Measurements from ENCODE around the gene TNS1. TPM values are rescaled to one million over a fixed set of nuclear protein-coding genes. Genes with fewer than 3 reads are reported as not detected.
"Not testable (repeated sequence)": the region's sequence is repeated elsewhere in the genome, so short reads cannot be mapped to it uniquely, and the experiment has no call there.

The TNS1 gene
- 1 to 10 TPM in 2 of 5 experiments, under 1 TPM in 3; 0.50 to 5.0 (median 0.81) TPM for total RNA-seq
- not detected for polyA plus RNA-seq
- not detected for total RNA-seq

- Histone ChIP-seq H3K36me3 (ENCODE audit: control insufficient read depth in 2 of 3, insufficient read depth in 3 of 3, low read length in 3 of 3) (no peaks in the 10 kb centered on the region), H3K27me3 (ENCODE audit: control insufficient read depth in 2 of 2, insufficient read depth in 2 of 2, low read length in 2 of 2) (no peaks in the 10 kb centered on the region), H3K4me3 (ENCODE audit: low read length) (no peak within 1 kb of the TSS), H3K4me1 (ENCODE audit: control insufficient read depth in 2 of 2, insufficient read depth in 2 of 2, low read length in 2 of 2) (no peaks in the 10 kb centered on the region), H3K9me3 (ENCODE audit: control insufficient read depth in 2 of 3, low read length in 3 of 3) (no peaks in the 10 kb centered on the region), H3K27ac (ENCODE audit: low read depth, low read length) (no peak within 1 kb of the TSS)
- ATAC-seq (no peak), DNase-seq (no peak)
- H3K9me3 Mint-ChIP-seq: no peaks in the 10 kb centered on the region
- H3K27ac Mint-ChIP-seq: no peak within 1 kb of the TSS
- H3K27me3 Mint-ChIP-seq: peaks cover 4 to 24% (median 5%) of the 10 kb centered on the region in 5 donors
- CTCF ChIA-PET: no interaction called here
- intact Hi-C loops (cut with micrococcal nuclease): no loop called here
- no peaks in the 10 kb centered on the region for H3K36me3 Mint-ChIP-seq
- POLR2A ChIA-PET: no interaction called here
- peaks cover 0 to 7% (median 0%) of the 10 kb centered on the region in 7 donors for H3K4me1 Mint-ChIP-seq
- H3K4me3 Mint-ChIP-seq: no peak within 1 kb of the TSS
These were observed at the start of gene TNS1 for GRCh38 chr2:218002845-218003180. TNS1 (minus strand) TSS chr2:218002995; CDS start chr2:218002872, 123 bp downstream.

GRCh38 chr2:218051903-218052302, 49.1 kb upstream of the TNS1 start:
- Mint-ChIP-seq H3K36me3 (peaks cover 9 to 19% (median 13%) of the 10 kb centered on the region in 5 donors), H3K4me3 (no peak overlapping the region), H3K27me3 (peaks cover 12 to 32% (median 24%) of the 10 kb centered on the region in 5 donors), H3K4me1 (no peaks in the 10 kb centered on the region), H3K9me3 (peaks cover 0 to 36% (median 16%) of the 10 kb centered on the region in 11 donors), H3K27ac (no peak overlapping the region)
- intact Hi-C loops (cut with micrococcal nuclease): loop anchor here in 1 of 2 donors (5.0 kb wide), 1 partner anchor 265 kb away; no protein-coding TSS in a partner anchor
- no peak for ATAC-seq
- ChIA-PET POLR2A (no interaction called here), CTCF (no interaction called here)
- peaks cover 0 to 6% (median 0%) of the 10 kb centered on the region in 3 experiments for H3K9me3 ChIP-seq (ENCODE audit: control insufficient read depth in 2 of 3, low read length in 3 of 3)
- H3K36me3 ChIP-seq (ENCODE audit: control insufficient read depth in 2 of 3, insufficient read depth in 3 of 3, low read length in 3 of 3): no peaks in the 10 kb centered on the region
- DNase-seq: no peak
- H3K4me1 ChIP-seq (ENCODE audit: control insufficient read depth in 2 of 2, insufficient read depth in 2 of 2, low read length in 2 of 2): no peaks in the 10 kb centered on the region
- H3K4me3 ChIP-seq (ENCODE audit: low read length): no peak overlapping the region
- H3K27ac ChIP-seq (ENCODE audit: low read depth, low read length): no peak overlapping the region
- H3K27me3 ChIP-seq (ENCODE audit: control insufficient read depth in 2 of 2, insufficient read depth in 2 of 2, low read length in 2 of 2): peaks cover 0 to 3% of the 10 kb centered on the region in 2 donors

- Histone ChIP-seq H3K9me3 (ENCODE audit: control insufficient read depth in 2 of 3, low read length in 3 of 3) (peaks cover 0 to 6% (median 0%) of the 10 kb centered on the region in 3 experiments), H3K27me3 (ENCODE audit: control insufficient read depth in 2 of 2, insufficient read depth in 2 of 2, low read length in 2 of 2) (peaks cover 0 to 3% of the 10 kb centered on the region in 2 donors), H3K4me3 (ENCODE audit: low read length) (no peak overlapping the region), H3K36me3 (ENCODE audit: control insufficient read depth in 2 of 3, insufficient read depth in 3 of 3, low read length in 3 of 3) (no peaks in the 10 kb centered on the region), H3K27ac (ENCODE audit: low read depth, low read length) (no peak overlapping the region), H3K4me1 (ENCODE audit: control insufficient read depth in 2 of 2, insufficient read depth in 2 of 2, low read length in 2 of 2) (no peaks in the 10 kb centered on the region)
- peak; percentile 47 for ATAC-seq
- Mint-ChIP-seq H3K36me3 (peaks cover 9 to 33% (median 17%) of the 10 kb centered on the region in 5 donors), H3K27me3 (peaks cover 8 to 31% (median 28%) of the 10 kb centered on the region in 5 donors), H3K9me3 (peaks cover 1 to 50% (median 19%) of the 10 kb centered on the region in 11 donors), H3K4me1 (no peaks in the 10 kb centered on the region), H3K27ac (no peak overlapping the region), H3K4me3 (no peak overlapping the region)
- POLR2A ChIA-PET: no interaction called here
- intact Hi-C loops (cut with micrococcal nuclease): no loop called here
- DNase-seq: no peak
- CTCF ChIA-PET: no interaction called here
These were observed 44.9 kb upstream of the TNS1 start for GRCh38 chr2:218047536-218048225.

- intact Hi-C loops (cut with micrococcal nuclease): no loop called here
- no peak overlapping the region for H3K27ac ChIP-seq (ENCODE audit: low read depth, low read length)
- no peak for DNase-seq
- Mint-ChIP-seq H3K36me3 (peaks cover 4 to 41% (median 17%) of the 10 kb centered on the region in 5 donors), H3K27me3 (peaks cover 5 to 28% (median 24%) of the 10 kb centered on the region in 5 donors), H3K27ac (no peak overlapping the region), H3K4me3 (no peak overlapping the region), H3K9me3 (peaks cover 1 to 44% (median 14%) of the 10 kb centered on the region in 11 donors), H3K4me1 (peaks cover 0 to 8% (median 0%) of the 10 kb centered on the region in 7 donors)
- CTCF ChIA-PET: no interaction called here
- H3K4me3 ChIP-seq (ENCODE audit: low read length): no peak overlapping the region
- peak; percentile 72 for ATAC-seq
- POLR2A ChIA-PET: no interaction called here
- H3K36me3 ChIP-seq (ENCODE audit: control insufficient read depth in 2 of 3, insufficient read depth in 3 of 3, low read length in 3 of 3): no peaks in the 10 kb centered on the region
- H3K4me1 ChIP-seq (ENCODE audit: control insufficient read depth in 2 of 2, insufficient read depth in 2 of 2, low read length in 2 of 2): no peaks in the 10 kb centered on the region
- peaks cover 0 to 6% (median 0%) of the 10 kb centered on the region in 3 experiments for H3K9me3 ChIP-seq (ENCODE audit: control insufficient read depth in 2 of 3, low read length in 3 of 3)
- peaks cover 0 to 3% of the 10 kb centered on the region in 2 donors for H3K27me3 ChIP-seq (ENCODE audit: control insufficient read depth in 2 of 2, insufficient read depth in 2 of 2, low read length in 2 of 2)
These were observed 43.4 kb upstream of the TNS1 start for GRCh38 chr2:218046238-218046637.

- DNase-seq; intact Hi-C loops (cut with micrococcal nuclease); H3K27ac ChIP-seq (ENCODE audit: low read depth, low read length); ATAC-seq; H3K4me3 Mint-ChIP-seq; H3K36me3 ChIP-seq (ENCODE audit: control insufficient read depth in 2 of 3, insufficient read depth in 3 of 3, low read length in 3 of 3); H3K4me3 ChIP-seq (ENCODE audit: low read length); CTCF ChIA-PET; POLR2A ChIA-PET; H3K4me1 ChIP-seq (ENCODE audit: control insufficient read depth in 2 of 2, insufficient read depth in 2 of 2, low read length in 2 of 2); H3K9me3 ChIP-seq (ENCODE audit: control insufficient read depth in 2 of 3, low read length in 3 of 3); H3K27me3 ChIP-seq (ENCODE audit: control insufficient read depth in 2 of 2, insufficient read depth in 2 of 2, low read length in 2 of 2): not testable (repeated sequence)
- Mint-ChIP-seq H3K27ac (peak overlapping the region in 1 of 9 donors; percentile 14), H3K4me1 (peaks cover 0 to 23% (median 0%) of the 10 kb centered on the region in 7 donors), H3K9me3 (peaks cover 0 to 33% (median 6%) of the 10 kb centered on the region in 11 donors), H3K27me3 (peaks cover 13 to 34% (median 21%) of the 10 kb centered on the region in 5 donors), H3K36me3 (peaks cover 0 to 39% (median 7%) of the 10 kb centered on the region in 5 donors)
These were observed 41.8 kb upstream of the TNS1 start for GRCh38 chr2:218044599-218044998.

- Mint-ChIP-seq H3K27ac (peak overlapping the region in 1 of 9 donors; percentile 92), H3K27me3 (peaks cover 16 to 40% (median 21%) of the 10 kb centered on the region in 5 donors), H3K36me3 (peaks cover 0 to 42% (median 7%) of the 10 kb centered on the region in 5 donors), H3K4me3 (no peak overlapping the region), H3K4me1 (peaks cover 0 to 30% (median 7%) of the 10 kb centered on the region in 7 donors), H3K9me3 (peaks cover 0 to 25% (median 5%) of the 10 kb centered on the region in 11 donors)
- intact Hi-C loops (cut with micrococcal nuclease): no loop called here
- Histone ChIP-seq H3K4me1 (ENCODE audit: control insufficient read depth in 2 of 2, insufficient read depth in 2 of 2, low read length in 2 of 2) (no peaks in the 10 kb centered on the region), H3K27me3 (ENCODE audit: control insufficient read depth in 2 of 2, insufficient read depth in 2 of 2, low read length in 2 of 2) (peaks cover 0 to 3% of the 10 kb centered on the region in 2 donors), H3K4me3 (ENCODE audit: low read length) (no peak overlapping the region), H3K27ac (ENCODE audit: low read depth, low read length) (no peak overlapping the region), H3K36me3 (ENCODE audit: control insufficient read depth in 2 of 3, insufficient read depth in 3 of 3, low read length in 3 of 3) (no peaks in the 10 kb centered on the region), H3K9me3 (ENCODE audit: control insufficient read depth in 2 of 3, low read length in 3 of 3) (no peaks in the 10 kb centered on the region)
- ATAC-seq: no peak
- POLR2A ChIA-PET: no interaction called here
- CTCF ChIA-PET: no interaction called here
- DNase-seq: no peak
These were observed 40.9 kb upstream of the TNS1 start for GRCh38 chr2:218043701-218044109.
